Tibial artery (tissue), 4 donors: ENCODE data around the gene SRBD1.
A peak's percentile ranks its signal among the peaks of the same experiment; 100 is the strongest.

ENCODE experiments used
- DNase-seq, 2 donors: peaks; one replicate each; pipeline ENCODE4 v3.0.0-alpha.2; 2019
- H3K27ac ChIP-seq, 2 donors: fragments of 200-600 bp; sonication (generic) in 1 of 2; 1 replicate in 1 of 2; 2 replicates in 1 of 2; pipeline ENCODE4 v1.5.1; 2018 to 2019; ENCODE audit warnings: mild to moderate bottlenecking in 1 of 2
- H3K27me3 ChIP-seq, 2 donors: fragments of 200-600 bp; sonication (generic) in 1 of 2; one replicate each; pipeline versions ENCODE4 v1.5.1 to v1.6.0; 2016 to 2019
- H3K36me3 ChIP-seq, 3 donors: fragments of 200-600 bp; sonication (generic) in 2 of 3; one replicate each; pipeline ENCODE4 v1.5.1; 2016 to 2019; ENCODE audit warnings: mild to moderate bottlenecking in 2 of 3
- H3K4me1 ChIP-seq, 4 donors: fragments of 200-600 bp; sonication (generic) in 2 of 4; 1 replicate in 3 of 4; 2 replicates in 1 of 4; pipeline ENCODE4 v1.5.1; 2016 to 2019
- H3K4me3 ChIP-seq, 2 donors: fragments of 200-600 bp; sonication (generic) in 1 of 2; 1 replicate in 1 of 2; 2 replicates in 1 of 2; pipeline ENCODE4 v1.5.1; 2018 to 2019; ENCODE audit warnings: mild to moderate bottlenecking in 2 of 2
- H3K9me3 ChIP-seq, 3 donors: fragments of 200-600 bp; sonication (generic) in 1 of 3; one replicate each; pipeline ENCODE4 v1.5.1; 2016 to 2019
- intact Hi-C: fragments of 100-400 bp; cut with DNase I; formaldehyde crosslinking; loops from one replicate; pipeline ENCODE4 v1.15.0; 2023; ENCODE audit warnings: low total_unique reads
- TF ChIP-seq, protein P1 (sequence below), 2 experiments: fragments of 200-600 bp in 1 of 2; fragments of 450-650 bp in 1 of 2; IDR thresholded peaks; one replicate each; pipeline ENCODE4 v1.5.1; 2017 to 2019; ENCODE audit warnings: antibody characterized with exemption in 2 of 2, mild to moderate bottlenecking in 1 of 2, moderate library complexity in 1 of 2

SRBD1 gene

DNA sequence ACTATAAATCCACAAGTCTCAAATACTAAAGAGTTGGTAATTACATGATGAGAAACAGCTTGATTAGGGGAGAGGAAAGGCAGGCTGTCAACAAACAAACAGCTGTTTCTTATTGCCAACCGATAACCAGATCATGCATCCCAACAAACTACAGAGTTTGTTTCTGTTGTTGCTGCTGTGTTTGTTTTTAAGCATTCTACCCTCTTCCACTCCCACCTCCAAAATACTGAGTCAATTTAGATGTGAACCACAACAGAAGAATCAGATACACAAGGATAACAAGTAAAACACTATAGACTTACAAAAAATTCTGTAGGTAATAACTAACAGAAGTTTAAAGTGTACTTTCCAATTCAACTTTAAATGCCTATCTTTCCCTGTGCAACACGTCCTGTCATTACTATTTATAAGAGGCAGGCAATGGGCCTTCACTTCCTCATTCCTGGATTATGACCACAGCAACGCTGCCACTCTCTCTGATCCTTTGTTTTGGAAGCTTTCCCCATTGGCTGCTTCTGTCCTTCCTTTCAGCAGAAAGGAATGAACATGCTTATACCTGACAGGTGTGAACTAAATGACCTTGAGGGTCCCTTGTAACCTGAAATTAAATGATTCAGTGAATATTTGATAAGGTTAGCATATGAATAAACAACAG lies 152.0 kb downstream of the SRBD1 start:
- Histone ChIP-seq H3K4me1 (peaks cover 0 to 33% (median 8%) of the 10 kb centered on the region in 4 donors), H3K9me3 (no peaks in the 10 kb centered on the region), H3K27ac (peak overlapping the region; percentile 50 to 63), H3K4me3 (no peak overlapping the region), H3K36me3 (no peaks in the 10 kb centered on the region), H3K27me3 (no peaks in the 10 kb centered on the region)
- peak in 1 of 2 donors; percentile 41 for DNase-seq
- intact Hi-C loops, result no loop called here
- TF ChIP-seq, protein P1, sequence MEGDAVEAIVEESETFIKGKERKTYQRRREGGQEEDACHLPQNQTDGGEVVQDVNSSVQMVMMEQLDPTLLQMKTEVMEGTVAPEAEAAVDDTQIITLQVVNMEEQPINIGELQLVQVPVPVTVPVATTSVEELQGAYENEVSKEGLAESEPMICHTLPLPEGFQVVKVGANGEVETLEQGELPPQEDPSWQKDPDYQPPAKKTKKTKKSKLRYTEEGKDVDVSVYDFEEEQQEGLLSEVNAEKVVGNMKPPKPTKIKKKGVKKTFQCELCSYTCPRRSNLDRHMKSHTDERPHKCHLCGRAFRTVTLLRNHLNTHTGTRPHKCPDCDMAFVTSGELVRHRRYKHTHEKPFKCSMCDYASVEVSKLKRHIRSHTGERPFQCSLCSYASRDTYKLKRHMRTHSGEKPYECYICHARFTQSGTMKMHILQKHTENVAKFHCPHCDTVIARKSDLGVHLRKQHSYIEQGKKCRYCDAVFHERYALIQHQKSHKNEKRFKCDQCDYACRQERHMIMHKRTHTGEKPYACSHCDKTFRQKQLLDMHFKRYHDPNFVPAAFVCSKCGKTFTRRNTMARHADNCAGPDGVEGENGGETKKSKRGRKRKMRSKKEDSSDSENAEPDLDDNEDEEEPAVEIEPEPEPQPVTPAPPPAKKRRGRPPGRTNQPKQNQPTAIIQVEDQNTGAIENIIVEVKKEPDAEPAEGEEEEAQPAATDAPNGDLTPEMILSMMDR (IDR thresholded peaks at IDR 0.05), result no peak

DNA sequence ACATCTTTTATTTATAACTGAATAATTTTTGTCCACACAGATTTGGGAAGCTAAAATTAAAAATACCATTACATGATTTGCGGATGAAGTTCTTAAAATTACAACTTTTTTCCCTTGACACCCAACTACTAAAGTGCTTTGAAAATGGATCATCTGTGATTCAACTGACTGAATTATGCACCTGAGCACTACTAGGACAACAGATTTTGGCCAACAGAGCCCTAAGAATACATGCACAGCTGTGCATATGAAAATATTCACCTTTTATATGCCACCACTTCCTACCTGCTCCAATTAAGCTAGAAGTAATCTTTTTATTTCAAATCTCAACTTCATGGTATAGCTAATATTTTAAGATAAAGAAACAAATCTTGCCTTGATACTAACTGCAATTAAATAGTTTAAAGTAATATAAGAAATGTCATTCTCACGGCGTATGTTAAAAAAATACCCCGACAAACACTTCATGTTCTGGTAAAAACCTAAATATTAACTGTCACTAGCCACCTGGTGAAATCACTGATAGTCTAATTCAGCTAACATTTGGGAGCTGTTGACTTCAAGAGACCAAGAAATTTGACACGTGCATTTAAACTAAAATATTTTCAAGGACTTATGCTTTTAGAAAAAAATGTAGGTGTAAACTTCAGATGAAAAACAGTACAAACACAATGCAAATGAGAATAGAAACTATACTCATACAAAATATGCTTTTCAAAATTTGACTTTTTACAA lies 153.7 kb downstream of the SRBD1 start:
- no peaks in the 10 kb centered on the region for H3K27me3 ChIP-seq
- no peak overlapping the region for H3K4me3 ChIP-seq
- peaks cover 0 to 44% (median 12%) of the 10 kb centered on the region in 4 donors for H3K4me1 ChIP-seq
- intact Hi-C loops, result no loop called here
- H3K36me3 ChIP-seq, result no peaks in the 10 kb centered on the region
- TF ChIP-seq, protein P1 (IDR thresholded peaks at IDR 0.05), result no peak
- H3K27ac ChIP-seq, result no peak overlapping the region
- H3K9me3 ChIP-seq, result no peaks in the 10 kb centered on the region
- DNase-seq, result no peak

DNA sequence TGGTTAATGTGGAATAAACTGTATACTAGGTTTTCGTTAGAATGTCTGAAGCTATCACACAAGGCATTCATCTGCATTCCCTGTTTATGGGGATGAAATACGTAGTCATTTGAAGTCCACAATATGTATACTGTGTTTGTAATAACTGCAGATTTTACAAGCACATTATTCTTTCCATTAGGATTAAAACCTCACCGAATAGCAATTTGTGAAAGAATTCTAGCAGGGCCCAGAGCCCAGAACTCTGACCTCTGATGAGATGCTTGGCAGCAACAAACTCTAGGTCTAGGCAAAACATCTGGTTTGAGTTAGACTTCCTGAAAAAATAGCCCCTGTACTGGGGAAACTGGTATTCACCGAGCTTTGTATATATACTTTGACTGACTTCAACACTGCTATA lies 158.2 kb downstream of the SRBD1 start:
- Histone ChIP-seq H3K36me3 (no peaks in the 10 kb centered on the region), H3K4me3 (no peak overlapping the region), H3K4me1 (peaks cover 0 to 37% (median 5%) of the 10 kb centered on the region in 4 donors), H3K27ac (peak overlapping the region; percentile 27 to 60), H3K9me3 (no peaks in the 10 kb centered on the region), H3K27me3 (no peaks in the 10 kb centered on the region)
- intact Hi-C loops, result no loop called here
- DNase-seq, result peak in 1 of 2 donors; percentile 67
- TF ChIP-seq, protein P1 (IDR thresholded peaks at IDR 0.05), result no peak

DNA sequence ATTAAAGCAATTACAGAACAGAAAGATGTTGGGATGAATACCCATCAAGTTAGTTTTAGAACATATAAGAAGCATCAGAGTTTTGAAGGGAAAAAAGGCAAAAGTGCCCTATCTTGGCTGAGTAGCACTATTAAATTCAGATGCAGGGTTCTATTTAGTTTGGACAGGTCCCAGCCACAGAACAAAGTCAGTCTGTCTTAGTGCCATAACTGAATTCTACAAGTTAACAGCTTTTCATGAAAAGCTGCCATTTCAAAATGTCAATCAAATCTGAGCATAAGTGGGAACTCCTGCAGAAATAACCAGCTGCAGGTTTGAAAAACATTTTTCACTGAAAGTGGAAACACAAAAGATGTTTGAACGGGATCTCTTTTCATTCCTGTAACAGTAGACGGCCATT lies 160.4 kb downstream of the SRBD1 start:
- Histone ChIP-seq H3K36me3 (no peaks in the 10 kb centered on the region), H3K9me3 (no peaks in the 10 kb centered on the region), H3K4me1 (peaks cover 0 to 35% (median 5%) of the 10 kb centered on the region in 4 donors), H3K27ac (no peak overlapping the region), H3K4me3 (no peak overlapping the region), H3K27me3 (no peaks in the 10 kb centered on the region)
- DNase-seq, result no peak
- intact Hi-C loops, result no loop called here
- TF ChIP-seq, protein P1 (IDR thresholded peaks at IDR 0.05), result no peak

DNA sequence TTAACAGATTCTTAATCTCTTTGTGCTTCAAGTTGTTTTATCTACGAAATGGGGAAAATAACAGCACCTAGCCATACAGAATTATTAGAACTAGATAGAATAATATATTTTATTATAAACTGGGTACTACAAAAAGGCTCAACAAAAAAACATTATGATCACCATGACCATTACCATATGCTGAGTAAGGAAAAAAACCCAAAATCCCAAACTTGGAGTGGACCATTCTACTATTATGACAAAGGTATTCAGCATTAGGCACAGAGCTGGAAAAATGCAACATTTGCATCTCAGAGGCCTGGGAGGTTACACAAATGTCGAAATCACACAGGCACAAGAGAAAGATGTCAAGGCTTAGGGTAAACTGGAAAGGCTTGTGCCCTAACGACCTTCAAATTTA lies 162.8 kb downstream of the SRBD1 start:
- no peak for DNase-seq
- intact Hi-C loops, result no loop called here
- no peak overlapping the region for H3K4me3 ChIP-seq
- TF ChIP-seq, protein P1 (IDR thresholded peaks at IDR 0.05), result no peak
- no peaks in the 10 kb centered on the region for H3K36me3 ChIP-seq
- no peaks in the 10 kb centered on the region for H3K27me3 ChIP-seq
- peaks cover 0 to 48% (median 15%) of the 10 kb centered on the region in 4 donors for H3K4me1 ChIP-seq
- no peak overlapping the region for H3K27ac ChIP-seq
- no peaks in the 10 kb centered on the region for H3K9me3 ChIP-seq
